Measurements from ENCODE around the gene MARCHF10.

MARCHF10 gene

DNA sequence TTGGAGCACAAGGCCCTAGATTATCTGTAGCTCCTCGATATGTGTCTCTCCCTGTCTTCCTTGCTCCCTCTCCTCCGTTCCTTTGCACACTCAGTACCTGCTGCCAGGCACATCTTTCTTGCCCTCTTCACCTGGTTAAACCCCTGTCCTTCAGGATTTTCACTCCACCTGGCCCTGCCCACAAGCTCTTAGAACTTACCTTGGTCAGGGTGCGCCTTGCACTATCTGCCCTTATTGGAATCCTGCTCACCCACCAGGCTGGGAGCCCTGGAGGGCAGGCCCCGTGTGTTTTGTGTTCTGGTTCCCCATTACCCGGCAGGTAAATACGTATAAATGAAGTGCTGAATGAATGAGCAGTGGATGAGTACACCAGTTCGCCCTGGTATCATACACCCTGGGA lies 54.6 kb downstream of the MARCHF10 start:
- no peak for DNase-seq

GRCh38 chr17:62751060-62751691 lies 56.9 kb downstream of the MARCHF10 start:
- DNase-seq = no peak

- no peak for DNase-seq
Measured at GRCh38 chr17:62750631-62751051, 57.5 kb downstream of the MARCHF10 start.

GRCh38 chr17:62749926-62750325 lies 58.2 kb downstream of the MARCHF10 start:
- DNase-seq = no peak

DNA sequence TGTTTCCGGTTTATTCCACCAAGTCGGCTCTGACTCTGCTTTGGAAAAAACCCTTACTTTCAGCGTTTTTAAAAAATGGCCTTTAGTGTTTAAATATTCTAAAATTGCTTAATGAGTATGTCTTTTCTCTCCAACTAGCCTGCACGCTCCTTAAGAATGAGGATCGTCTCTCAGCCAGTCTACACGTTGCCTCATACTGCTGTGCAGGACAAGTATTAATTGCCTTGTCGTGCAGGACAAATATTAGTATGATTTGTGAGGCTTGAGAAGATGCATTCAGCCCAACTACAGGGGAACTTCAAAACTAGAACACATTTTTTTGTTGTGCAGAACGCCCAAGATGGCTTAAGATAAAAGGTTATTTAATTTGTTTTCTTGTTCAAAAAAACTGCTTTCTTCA lies 61.2 kb downstream of the MARCHF10 start:
- DNase-seq = no peak

DNA sequence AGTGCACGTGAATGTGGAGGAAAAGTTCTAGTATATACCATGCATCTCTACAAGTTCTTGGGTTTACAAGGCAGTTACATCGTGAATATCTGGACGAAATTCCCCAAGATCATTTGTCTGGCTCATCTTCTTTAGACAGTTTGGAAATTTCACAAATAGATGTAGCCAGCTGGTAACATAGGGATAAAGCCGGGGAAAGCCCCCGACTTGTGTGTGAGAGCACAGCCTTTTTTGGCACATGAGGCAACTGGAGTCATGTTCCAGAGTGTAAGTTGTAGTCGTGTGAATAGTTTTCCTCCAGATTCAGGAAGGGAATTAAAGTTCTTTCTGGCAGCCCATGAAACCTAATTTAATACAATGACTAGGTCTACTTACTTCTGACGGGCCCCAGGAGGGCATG lies 62.3 kb downstream of the MARCHF10 start:
- DNase-seq = no peak

- no peak for DNase-seq
Measured at GRCh38 chr17:62744259-62744658, 63.9 kb downstream of the MARCHF10 start.

DNA sequence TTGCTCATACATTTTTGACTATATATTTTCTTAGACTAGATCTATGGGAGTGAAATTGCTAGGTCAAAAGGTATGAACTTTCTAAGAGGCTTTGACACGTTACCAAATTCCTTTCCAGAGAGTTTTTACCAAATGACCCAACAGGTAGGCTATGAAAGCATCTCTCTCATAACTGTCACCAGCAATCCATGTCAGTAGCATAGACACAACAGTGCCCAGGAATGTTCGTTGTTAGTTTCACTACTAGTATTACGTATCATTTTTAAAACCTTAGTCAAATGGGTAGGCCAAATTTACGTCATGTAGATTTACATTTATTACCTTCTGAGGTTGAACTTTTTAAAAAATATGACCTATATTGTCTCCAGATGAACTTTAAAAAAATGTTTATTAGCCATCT lies 66.8 kb downstream of the MARCHF10 start:
- DNase-seq = no peak

DNA sequence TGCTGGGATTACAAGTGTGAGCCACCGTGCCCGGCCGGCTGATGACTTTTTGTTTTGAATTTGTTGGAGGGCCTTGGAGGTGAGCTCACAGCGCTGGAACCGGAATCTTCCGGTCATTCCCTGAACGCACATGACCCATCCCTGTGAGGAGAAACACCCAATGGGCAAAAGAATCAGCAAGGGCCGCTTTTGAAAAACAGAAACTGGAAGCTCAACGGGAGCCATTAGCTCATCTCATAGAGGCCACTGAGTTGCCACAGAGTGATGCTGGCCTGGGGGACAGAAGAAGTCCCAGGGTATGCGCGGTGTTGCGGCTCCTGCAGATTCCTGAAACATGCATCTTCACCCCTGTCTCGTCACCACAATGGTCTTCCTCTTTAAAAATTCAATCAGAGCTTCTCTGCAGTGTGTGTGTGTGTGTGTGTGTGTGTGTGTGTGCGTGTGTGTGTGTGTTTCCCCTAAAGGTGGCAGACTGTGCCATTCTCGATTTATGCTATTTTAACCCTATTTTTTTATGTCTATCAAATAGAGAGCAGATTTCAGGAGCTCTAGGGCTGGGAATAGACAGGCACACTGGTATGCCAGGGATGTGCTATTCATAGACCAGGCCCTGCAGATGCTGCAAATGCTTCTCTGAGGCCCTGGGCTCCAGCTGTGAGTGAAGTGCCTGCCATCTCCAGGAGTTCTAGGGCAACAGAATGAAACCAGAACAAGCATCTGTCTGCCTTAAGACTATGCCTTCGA lies 68.3 kb downstream of the MARCHF10 start:
- no peak for DNase-seq

DNA sequence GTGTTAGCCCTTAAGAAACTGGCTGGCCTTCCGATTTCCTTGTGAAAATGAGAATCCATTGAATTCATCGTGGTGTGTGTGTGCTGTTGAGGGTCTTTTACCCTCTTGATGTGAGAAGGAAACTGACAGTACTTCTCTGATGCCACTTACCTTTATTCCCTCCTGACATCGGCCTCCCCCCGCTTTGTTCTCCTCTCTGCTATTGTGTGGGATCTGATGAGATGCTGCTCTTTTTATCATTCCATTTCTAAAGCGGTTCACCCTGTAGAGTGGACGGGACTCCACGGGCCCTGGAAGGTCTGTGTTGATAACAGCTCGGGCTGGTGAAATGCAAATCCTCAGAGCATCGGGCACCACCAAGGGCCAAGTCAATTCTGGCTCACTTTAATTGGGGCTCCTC lies 69.8 kb downstream of the MARCHF10 start:
- no peak for DNase-seq

DNA sequence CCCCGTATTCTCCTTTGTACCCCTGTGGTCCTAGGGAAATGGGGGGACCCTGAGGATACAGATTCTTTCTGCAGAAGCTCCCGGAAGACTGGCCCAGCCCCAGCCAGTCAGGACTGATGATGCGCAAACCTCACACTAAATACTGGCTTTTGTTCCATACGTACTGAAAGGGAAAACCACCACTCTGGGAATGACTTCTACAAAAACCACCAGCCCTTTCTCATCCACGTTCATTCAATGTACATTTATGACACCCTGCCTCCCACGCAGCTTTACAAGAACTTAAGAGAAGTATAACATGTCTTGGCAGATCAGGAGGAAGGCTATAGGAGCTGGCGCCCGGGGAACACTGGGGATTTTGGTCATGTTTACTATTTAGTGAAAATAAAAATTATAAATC lies 70.6 kb downstream of the MARCHF10 start:
- no peak for DNase-seq

- DNase-seq = no peak
Measured at GRCh38 chr17:62735044-62735651, 73.0 kb downstream of the MARCHF10 start.

DNA sequence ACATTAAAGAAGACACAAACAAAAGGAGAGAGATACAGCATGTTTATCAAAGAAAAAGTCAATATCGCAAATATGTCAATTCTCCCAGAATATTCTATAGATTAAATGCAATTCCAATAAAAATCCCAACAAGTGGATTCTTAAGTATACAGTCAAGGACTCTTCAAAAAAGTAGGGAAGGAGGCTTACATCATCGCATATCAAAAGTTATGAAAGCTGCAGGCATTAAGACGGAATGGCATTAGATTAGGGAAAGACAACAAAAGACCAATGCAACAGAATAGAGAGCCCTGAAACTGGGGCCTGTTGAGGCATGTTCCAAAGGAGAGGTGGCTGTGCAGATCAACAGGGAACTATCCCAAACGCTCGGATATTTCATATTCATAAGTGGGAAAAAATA lies 76.0 kb downstream of the MARCHF10 start:
- DNase-seq = no peak

- no peak for DNase-seq
Measured at GRCh38 chr17:62727916-62728672, 80.0 kb downstream of the MARCHF10 start.

DNA sequence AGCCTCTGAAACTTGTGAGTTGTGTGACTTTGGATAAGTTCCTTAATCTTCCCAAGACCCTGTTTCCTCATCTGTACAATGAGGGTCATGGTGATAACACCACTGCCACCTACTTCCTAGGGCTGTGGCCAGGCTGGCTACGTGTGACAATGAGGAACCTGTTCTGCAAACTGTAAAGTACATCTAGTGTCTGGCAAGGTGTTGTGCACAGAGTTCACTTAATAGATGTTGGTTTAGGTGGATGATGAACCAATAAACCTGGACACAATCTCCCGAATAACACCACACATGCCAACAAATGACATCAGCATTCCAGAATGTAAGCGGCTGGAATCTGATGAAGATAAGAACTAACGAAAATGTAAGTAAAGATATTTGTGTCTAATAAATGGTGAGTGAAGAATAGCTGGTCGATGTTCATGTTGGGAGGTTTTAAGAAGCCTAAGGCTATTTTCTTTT lies 82.3 kb downstream of the MARCHF10 start:
- DNase-seq = peak; percentile 57 to 75

- DNase-seq = peak; percentile 48 to 76
Measured at GRCh38 chr17:62724398-62725146, 83.5 kb downstream of the MARCHF10 start.

- no peak for DNase-seq
Measured at GRCh38 chr17:62723842-62724241, 84.3 kb downstream of the MARCHF10 start.

- DNase-seq = no peak
Measured at GRCh38 chr17:62722625-62723024, 85.5 kb downstream of the MARCHF10 start.

DNA sequence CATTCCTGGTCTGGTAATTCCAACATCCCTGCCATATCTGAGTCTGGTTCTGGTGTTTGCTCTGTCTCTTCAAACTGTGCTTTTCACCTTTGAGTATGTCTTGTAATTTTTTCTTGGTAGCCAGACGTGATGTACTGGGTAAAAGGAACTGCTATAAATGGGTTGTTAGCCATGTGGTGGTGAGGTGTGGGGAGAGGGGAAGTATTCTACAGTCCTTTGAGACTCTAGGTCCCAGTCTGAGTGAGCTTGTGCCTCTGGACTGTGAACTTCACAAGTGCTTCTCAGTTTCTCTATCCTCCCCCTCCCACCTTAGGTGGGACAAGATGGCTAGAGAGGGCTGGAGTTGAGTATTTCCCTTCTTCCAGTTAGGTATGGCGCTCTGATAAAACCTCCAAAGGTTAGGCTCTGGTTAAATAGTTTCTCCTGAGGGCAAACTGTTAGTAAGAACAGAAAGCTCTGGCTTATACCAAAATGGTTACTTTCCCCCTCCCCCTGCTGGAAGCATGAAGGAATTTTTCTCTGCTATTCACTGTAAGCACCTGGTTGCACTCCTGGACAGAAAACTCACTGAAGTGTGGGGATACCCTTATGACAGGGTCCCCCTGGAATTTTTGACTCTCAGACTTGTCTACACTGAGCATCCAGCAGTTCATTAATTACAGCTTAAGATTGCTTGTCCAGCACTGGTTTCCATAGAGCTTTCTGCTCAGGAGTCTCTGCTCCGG lies 87.8 kb downstream of the MARCHF10 start:
- peak; percentile 26 to 52 for DNase-seq

DNA sequence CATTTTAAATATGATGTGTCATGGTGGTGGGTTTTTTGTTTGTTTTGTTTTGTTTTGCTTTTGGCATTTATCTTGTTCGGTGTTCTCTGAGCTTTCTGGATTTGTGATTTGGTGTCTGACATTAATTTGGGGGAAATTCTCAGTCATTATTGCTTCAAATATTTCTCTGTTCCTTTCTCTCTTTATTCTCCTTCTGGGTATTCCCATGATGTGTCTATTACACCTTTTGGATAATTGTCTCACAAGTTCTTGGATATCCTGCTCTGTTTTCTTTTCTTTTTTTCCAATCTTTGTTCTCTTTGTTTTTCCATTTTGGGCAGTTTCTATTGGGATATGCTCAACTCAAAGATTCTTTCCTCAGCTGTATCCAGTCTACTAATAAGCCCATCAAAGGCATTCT lies 88.5 kb downstream of the MARCHF10 start:
- no peak for DNase-seq

- DNase-seq = no peak
Measured at GRCh38 chr17:62718429-62718828, 89.7 kb downstream of the MARCHF10 start.

DNA sequence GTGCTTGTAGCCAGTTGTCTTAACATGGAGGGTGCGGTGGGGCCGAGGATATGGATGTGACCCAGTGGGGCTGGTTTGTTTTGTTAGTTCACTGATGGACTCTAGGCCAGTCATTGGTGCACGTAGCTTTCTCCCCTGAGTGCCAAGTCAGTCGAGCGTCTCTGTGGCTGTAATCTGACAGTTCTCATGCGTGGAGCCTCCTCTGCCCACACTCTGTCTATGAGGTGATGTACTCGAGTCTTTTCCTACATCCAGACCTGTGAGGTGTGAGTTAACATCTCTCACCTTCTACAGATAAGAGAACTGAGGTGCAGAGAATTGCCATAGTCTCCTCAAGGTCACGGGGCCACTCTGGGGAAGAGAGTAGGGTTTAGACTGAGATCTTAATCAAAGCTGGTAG lies 90.2 kb downstream of the MARCHF10 start:
- no peak for DNase-seq

All from inflammatory macrophage (primary cell).